ENCODE data around the gene PPP5C. TPM values are rescaled to one million over a fixed set of nuclear protein-coding genes. Genes with fewer than 3 reads are reported as not detected.

The PPP5C gene
- total RNA-seq, 1 donor from 2014 or later = 70.9 TPM

DNA sequence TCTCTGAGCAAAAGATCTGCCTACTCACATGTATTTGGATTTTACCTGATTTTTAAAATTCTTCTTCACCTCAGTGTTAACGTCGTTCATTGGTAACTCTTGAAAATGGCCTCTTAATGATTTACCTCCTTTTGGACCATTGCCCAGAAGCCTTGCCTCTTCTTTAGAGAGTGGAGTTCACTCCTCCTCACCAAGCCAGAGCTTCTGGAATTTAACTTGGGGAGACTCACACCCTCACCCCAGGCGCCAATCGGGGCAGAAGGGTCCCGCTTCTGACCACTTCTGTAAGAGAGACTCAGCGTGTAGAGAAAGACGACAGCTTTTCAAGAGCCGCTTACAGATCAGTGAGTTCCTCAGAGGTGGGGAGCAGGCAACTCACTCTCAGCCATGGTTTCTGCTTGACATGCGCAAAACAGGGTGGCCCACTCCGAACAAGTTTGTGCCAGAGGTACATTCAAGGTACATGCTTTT is 79.2 kb downstream of the PPP5C start:
- H3K4me3 ChIP-seq (ENCODE audit: insufficient read depth, low read depth, low read length) = peak overlapping the region; percentile 58
- H3K36me3 ChIP-seq (ENCODE audit: insufficient read depth, low read length) = no peaks in the 10 kb centered on the region
- no peaks in the 10 kb centered on the region for H3K9me3 ChIP-seq (ENCODE audit: insufficient read depth, low read depth, low read length)
- no peak for FAIRE-seq
- peaks cover 3% of the 10 kb centered on the region for H3K27me3 ChIP-seq (ENCODE audit: insufficient read depth, low read length)
- no peaks in the 10 kb centered on the region for H4K20me1 ChIP-seq (ENCODE audit: insufficient read depth, low read length)
- peak overlapping the region; percentile 87 for H3K4me3 Mint-ChIP-seq (ENCODE audit: unreplicated experiment)
- H3K9me3 Mint-ChIP-seq (ENCODE audit: unreplicated experiment) = peaks cover 2% of the 10 kb centered on the region
- H3K4me1 Mint-ChIP-seq (ENCODE audit: low read depth, unreplicated experiment) = peaks cover 13% of the 10 kb centered on the region
- no peaks in the 10 kb centered on the region for H3K79me2 ChIP-seq (ENCODE audit: insufficient read depth, low read length)
- no peak overlapping the region for H3K27ac ChIP-seq (ENCODE audit: low read depth, low read length)
- no peaks in the 10 kb centered on the region for H3K36me3 Mint-ChIP-seq (ENCODE audit: low read depth, unreplicated experiment)
- peaks cover 14% of the 10 kb centered on the region for H3K27me3 Mint-ChIP-seq (ENCODE audit: low read depth, unreplicated experiment)
- H3K4me1 ChIP-seq (ENCODE audit: insufficient read depth, low read length) = peaks cover 15% of the 10 kb centered on the region
- TF ChIP-seq CTCF (IDR thresholded peaks at IDR 0.05; ENCODE audit: insufficient read depth, low read depth, low read length) = no peak
- no peak for TF ChIP-seq EZH2 (IDR thresholded peaks at IDR 0.05; ENCODE audit: insufficient read depth, low read length)
- peak overlapping the region; percentile 88 for H3K27ac Mint-ChIP-seq (ENCODE audit: unreplicated experiment)
- peak overlapping the region; percentile 88 for H3K4me2 ChIP-seq (ENCODE audit: low read length)
- H3K9ac ChIP-seq (ENCODE audit: low read length) = peak overlapping the region; percentile 61
- no peak for DNase-seq (ENCODE audit: low read depth)
- peak overlapping the region; percentile 94 for H2AFZ ChIP-seq (ENCODE audit: low read depth, low read length)

DNA sequence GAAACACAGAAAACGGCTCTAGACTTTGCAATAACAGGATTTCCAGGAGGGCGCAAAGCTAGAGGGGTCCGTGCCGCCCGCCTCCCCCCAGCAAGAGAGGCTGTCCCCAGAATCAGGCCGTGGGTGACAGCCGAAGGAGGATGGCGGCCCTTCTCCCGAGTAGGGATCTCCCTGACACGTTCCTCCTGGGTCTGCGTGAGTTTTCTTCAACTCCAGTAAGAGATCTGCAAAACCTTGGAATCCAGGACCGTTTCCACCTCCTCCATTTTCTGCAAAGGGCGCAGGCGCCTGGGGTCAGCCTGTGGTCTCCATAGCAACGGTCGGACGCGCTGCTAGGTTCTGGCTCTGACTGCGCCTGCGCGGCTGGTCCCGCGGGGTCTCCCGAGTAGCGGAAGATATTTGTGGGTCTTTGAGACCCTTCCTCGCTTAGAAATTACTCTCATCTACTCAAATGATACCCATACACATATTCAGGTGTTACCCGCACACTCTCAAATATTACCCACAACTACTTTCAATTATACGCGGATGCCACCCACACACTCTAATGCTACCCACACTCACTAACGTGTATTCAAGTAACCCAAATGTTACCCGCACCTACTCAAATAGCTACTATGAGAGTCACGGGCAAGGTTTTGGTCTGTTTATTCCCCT is 79.7 kb downstream of the PPP5C start:
- Histone ChIP-seq H3K79me2 (ENCODE audit: insufficient read depth, low read length) (no peaks in the 10 kb centered on the region), H3K4me2 (ENCODE audit: low read length) (peak overlapping the region; percentile 88), H3K27ac (ENCODE audit: low read depth, low read length) (no peak overlapping the region), H3K4me1 (ENCODE audit: insufficient read depth, low read length) (peaks cover 15% of the 10 kb centered on the region), H3K9ac (ENCODE audit: low read length) (peak overlapping the region; percentile 61), H4K20me1 (ENCODE audit: insufficient read depth, low read length) (no peaks in the 10 kb centered on the region), H3K36me3 (ENCODE audit: insufficient read depth, low read length) (no peaks in the 10 kb centered on the region), H2AFZ (ENCODE audit: low read depth, low read length) (peak overlapping the region; percentile 94), H3K27me3 (ENCODE audit: insufficient read depth, low read length) (peaks cover 3% of the 10 kb centered on the region), H3K4me3 (ENCODE audit: insufficient read depth, low read depth, low read length) (peak overlapping the region; percentile 58), H3K9me3 (ENCODE audit: insufficient read depth, low read depth, low read length) (no peaks in the 10 kb centered on the region)
- TF ChIP-seq CTCF (IDR thresholded peaks at IDR 0.05; ENCODE audit: insufficient read depth, low read depth, low read length) (no peak), EZH2 (IDR thresholded peaks at IDR 0.05; ENCODE audit: insufficient read depth, low read length) (no peak)
- H3K4me3 Mint-ChIP-seq (ENCODE audit: unreplicated experiment) = peak overlapping the region; percentile 87
- DNase-seq (ENCODE audit: low read depth) (peak; percentile 51), FAIRE-seq (no peak)
- H3K9me3 Mint-ChIP-seq (ENCODE audit: unreplicated experiment) = peaks cover 2% of the 10 kb centered on the region
- peaks cover 14% of the 10 kb centered on the region for H3K27me3 Mint-ChIP-seq (ENCODE audit: low read depth, unreplicated experiment)
- no peaks in the 10 kb centered on the region for H3K36me3 Mint-ChIP-seq (ENCODE audit: low read depth, unreplicated experiment)
- peaks cover 13% of the 10 kb centered on the region for H3K4me1 Mint-ChIP-seq (ENCODE audit: low read depth, unreplicated experiment)
- peak overlapping the region; percentile 88 for H3K27ac Mint-ChIP-seq (ENCODE audit: unreplicated experiment)

DNA sequence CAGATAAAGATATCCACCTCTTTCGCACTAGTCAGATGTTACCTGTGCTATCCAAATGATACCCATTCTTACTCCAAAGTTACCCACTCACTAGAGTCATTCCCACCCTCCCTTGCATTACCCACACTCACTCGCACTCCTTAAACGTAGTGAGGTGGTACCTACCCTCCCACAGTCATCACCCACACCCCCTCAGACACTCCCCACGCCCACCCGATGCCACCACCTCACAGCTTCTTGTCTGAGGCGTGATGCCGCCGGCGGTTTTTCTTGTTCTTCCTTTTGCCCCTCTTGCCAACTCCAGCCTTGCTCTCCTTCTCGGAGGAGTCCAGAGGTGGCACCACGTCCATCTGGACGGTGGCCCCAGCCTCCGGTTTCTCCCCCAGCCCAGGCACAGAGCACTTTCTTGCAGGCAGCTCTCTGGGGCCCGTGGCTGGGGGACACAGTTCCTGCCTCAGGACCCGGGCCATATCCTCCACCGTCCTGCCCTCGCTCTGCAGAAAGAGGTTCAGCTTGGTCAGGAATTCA is 80.7 kb downstream of the PPP5C start:
- Mint-ChIP-seq H3K36me3 (ENCODE audit: low read depth, unreplicated experiment) (no peaks in the 10 kb centered on the region), H3K4me1 (ENCODE audit: low read depth, unreplicated experiment) (peaks cover 13% of the 10 kb centered on the region), H3K27me3 (ENCODE audit: low read depth, unreplicated experiment) (peaks cover 14% of the 10 kb centered on the region), H3K4me3 (ENCODE audit: unreplicated experiment) (no peak overlapping the region), H3K27ac (ENCODE audit: unreplicated experiment) (no peak overlapping the region), H3K9me3 (ENCODE audit: unreplicated experiment) (peaks cover 2% of the 10 kb centered on the region)
- peaks cover 15% of the 10 kb centered on the region for H3K4me1 ChIP-seq (ENCODE audit: insufficient read depth, low read length)
- FAIRE-seq (no peak), DNase-seq (ENCODE audit: low read depth) (no peak)
- H3K9me3 ChIP-seq (ENCODE audit: insufficient read depth, low read depth, low read length) = no peaks in the 10 kb centered on the region
- H3K27ac ChIP-seq (ENCODE audit: low read depth, low read length) = no peak overlapping the region
- TF ChIP-seq CTCF (IDR thresholded peaks at IDR 0.05; ENCODE audit: insufficient read depth, low read depth, low read length) (no peak), EZH2 (IDR thresholded peaks at IDR 0.05; ENCODE audit: insufficient read depth, low read length) (no peak)
- H3K36me3 ChIP-seq (ENCODE audit: insufficient read depth, low read length) = no peaks in the 10 kb centered on the region
- H3K4me3 ChIP-seq (ENCODE audit: insufficient read depth, low read depth, low read length) = no peak overlapping the region
- H3K27me3 ChIP-seq (ENCODE audit: insufficient read depth, low read length) = peaks cover 3% of the 10 kb centered on the region
- H2AFZ ChIP-seq (ENCODE audit: low read depth, low read length) = peak overlapping the region; percentile 76
- H3K9ac ChIP-seq (ENCODE audit: low read length) = no peak overlapping the region
- H3K79me2 ChIP-seq (ENCODE audit: insufficient read depth, low read length) = no peaks in the 10 kb centered on the region
- H4K20me1 ChIP-seq (ENCODE audit: insufficient read depth, low read length) = no peaks in the 10 kb centered on the region
- no peak overlapping the region for H3K4me2 ChIP-seq (ENCODE audit: low read length)
